Measurements from ENCODE around the gene ST8SIA2.

The ST8SIA2 gene

DNA sequence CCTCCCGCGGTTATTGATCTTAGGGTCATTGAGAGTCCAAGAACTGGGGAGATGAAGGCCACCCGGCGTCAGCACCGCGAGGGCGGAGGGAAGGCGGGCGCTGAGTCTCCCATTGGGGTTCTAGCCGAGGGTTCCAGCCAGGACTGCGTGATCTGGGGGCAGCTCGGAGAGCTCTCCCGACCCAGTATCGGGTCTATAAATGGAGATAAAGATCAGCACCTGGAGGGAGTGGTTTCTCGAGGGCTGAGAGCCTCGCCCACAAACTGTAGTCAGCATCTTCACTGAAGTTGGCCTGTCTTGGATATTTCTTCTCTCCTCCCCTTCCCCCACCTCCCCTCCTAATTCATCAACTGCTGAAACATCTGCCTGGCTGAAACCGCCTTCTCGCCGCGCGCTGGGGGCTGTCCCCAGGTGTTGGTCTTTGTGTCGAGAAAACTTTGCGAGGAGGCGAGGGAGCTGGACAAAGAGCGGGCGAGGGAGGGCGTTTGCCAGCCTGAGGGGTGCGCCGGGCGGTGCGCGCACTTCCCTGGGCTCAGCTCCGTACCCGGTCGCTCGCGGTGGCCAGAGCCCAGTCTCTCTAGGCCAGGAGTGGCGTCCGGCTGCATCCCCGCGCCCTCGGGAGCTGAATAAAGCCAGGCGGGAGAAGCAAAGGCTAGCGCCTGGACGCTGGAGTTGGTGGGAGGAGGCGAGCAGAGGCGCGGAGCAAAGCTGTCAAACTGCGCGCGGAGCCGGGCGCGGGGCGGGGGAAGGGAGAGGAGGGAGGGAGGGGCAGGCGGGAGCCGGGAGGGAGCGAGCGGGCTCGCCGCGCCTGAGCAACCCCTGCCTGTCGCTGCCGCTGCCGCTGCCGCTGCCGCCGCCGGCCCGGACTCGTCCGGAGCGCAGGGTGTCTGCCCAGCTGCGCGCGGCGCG, at the start of gene ST8SIA2:
TSS of gene ST8SIA2 (plus strand) at position 811 of the 909 bp plus-strand sequence. CDS start 184 bp downstream, outside the sequence.
- DNase-seq (ENCODE audit: low read depth) = peak; percentile 11

- no peak for DNase-seq (ENCODE audit: low read depth)
Observed at GRCh38 chr15:92343924-92344643, 49.6 kb upstream of the ST8SIA2 start.

DNA sequence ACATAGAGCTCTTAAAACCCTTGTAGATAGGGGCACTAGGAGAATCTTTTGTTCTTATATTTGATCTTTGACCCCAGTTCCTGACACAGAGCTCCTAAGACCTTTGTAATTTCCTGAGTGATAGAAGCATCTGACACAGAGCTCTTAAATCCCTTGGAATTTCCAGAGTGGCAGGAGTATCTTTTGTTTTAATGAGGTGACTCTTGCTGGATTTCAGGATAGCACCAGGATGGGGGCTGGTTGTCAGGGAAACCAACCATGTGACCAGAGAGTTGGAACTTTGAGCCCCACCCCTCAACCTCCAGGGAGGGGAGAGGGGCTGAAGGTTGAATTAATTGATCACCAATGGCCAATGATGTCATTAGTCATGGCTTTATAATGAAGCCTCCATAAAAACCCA, 47.6 kb upstream of the ST8SIA2 start:
- DNase-seq (ENCODE audit: low read depth) = no peak

DNA sequence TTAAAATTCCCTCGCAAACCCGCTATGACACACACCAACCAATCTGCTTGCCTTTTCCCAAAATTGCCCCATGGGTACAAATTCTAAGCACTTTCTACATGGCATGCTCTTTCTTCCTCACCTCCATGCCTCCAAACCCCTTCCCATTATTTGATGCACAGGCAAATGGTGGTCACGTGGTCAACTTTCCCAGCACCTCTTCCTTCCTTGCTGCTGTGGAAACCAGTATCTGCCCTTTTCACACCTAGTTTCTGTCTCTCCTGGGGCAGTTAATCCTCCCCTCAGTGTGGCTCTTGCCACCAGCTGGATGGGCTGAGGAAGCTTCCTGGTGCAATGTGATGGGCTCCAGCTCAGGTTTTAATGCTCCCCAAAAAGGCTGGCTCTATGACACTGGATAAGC, 38.4 kb upstream of the ST8SIA2 start:
- no peak for DNase-seq (ENCODE audit: low read depth)

- DNase-seq (ENCODE audit: low read depth) = no peak
Observed at GRCh38 chr15:92361321-92362000, 32.2 kb upstream of the ST8SIA2 start.

GRCh38 chr15:92362001-92362350, 31.7 kb upstream of the ST8SIA2 start:
- no peak for DNase-seq (ENCODE audit: low read depth)

- DNase-seq (ENCODE audit: low read depth) = no peak
Observed at GRCh38 chr15:92365084-92365483, 28.6 kb upstream of the ST8SIA2 start.

- no peak for DNase-seq (ENCODE audit: low read depth)
Observed at GRCh38 chr15:92365906-92366305, 27.8 kb upstream of the ST8SIA2 start.

DNA sequence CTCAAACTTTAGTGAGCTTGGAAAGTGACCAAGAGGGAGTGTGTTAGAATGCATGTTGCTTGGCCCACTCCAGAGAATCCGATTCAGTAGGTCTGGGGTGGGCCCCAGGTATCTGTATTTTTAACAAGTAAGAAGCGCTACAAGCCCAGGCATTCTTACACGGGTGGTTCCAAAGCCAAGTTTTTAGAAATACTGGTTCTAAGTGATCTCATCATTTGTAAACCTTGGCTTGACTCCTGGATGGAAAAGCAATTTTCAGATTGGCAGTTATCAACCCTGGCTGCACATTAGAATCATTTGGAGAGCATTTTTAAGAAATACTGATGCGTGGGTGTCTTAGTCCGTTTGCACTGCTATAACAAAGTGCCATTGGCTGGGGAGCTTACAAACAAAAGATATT, 27.3 kb upstream of the ST8SIA2 start:
- no peak for DNase-seq (ENCODE audit: low read depth)

DNA sequence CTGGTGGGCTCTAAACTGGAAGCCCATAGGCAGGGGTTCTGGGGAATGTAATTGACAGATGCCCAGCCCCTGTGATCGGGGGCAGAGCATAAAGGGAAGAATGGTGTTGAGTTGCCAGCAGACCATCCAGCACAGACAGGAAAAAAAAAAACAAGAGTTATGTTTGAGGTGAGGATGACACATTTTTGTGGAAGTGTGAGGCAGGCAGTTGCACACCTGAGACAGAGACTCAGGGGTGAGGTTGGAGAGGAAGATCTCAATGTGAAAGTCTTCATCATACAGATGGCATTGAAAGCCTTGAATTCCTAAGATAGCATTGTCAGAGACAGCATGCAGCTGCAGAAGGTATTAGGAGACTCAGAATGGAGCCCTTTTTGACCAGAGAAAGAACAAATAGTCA, 18.6 kb upstream of the ST8SIA2 start:
- DNase-seq (ENCODE audit: low read depth) = no peak

- no peak for DNase-seq (ENCODE audit: low read depth)
Observed at GRCh38 chr15:92376109-92376508, 17.6 kb upstream of the ST8SIA2 start.

- no peak for DNase-seq (ENCODE audit: low read depth)
Observed at GRCh38 chr15:92377083-92377789, 16.4 kb upstream of the ST8SIA2 start.

- peak; percentile 12 for DNase-seq (ENCODE audit: low read depth)
Observed at GRCh38 chr15:92383519-92384324, 10.0 kb upstream of the ST8SIA2 start.

DNA sequence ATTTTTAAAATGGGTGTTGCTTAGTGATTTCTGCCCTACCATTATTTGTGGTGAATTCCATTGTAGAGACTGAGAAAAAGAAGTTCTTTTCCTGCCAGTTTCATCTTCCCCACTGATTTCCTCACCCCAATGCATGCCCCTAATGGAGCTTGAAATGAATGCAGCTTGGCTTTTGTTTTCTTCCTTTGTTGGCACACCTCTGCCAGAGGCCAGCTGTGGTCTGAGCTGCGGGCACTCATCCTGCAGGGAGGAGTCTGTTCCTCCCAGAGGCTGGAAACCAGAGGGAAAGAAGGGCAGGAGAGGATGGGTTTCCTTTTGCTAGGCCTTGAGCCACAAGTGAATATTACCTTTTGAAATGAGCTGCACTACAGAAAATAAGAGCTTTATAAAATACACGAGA, 9.3 kb upstream of the ST8SIA2 start:
- no peak for DNase-seq (ENCODE audit: low read depth)

GRCh38 chr15:92385096-92385495, 8.6 kb upstream of the ST8SIA2 start:
- DNase-seq (ENCODE audit: low read depth) = no peak

- peak; percentile 15 for DNase-seq (ENCODE audit: low read depth)
Observed at GRCh38 chr15:92391640-92392039, 2.0 kb upstream of the ST8SIA2 start.

DNA sequence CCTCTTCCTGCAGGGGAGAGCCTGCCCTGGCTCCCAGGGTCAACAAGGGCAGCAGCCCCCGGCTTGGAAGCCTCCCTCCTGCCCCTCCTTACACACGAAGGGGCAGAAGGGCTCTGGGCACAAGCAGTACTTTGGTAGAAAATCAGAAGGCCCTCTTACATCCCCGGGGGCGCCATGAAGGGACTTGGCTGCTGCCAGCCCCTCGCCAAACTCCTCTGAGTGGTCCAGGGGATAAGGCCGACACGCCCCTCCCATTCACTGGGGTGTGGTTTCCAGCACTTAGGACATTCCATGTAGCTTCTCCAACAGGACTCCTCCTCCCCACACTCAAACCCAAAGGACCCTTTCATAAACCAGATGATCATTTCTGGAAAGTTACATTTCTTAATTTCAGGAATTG, 1.2 kb upstream of the ST8SIA2 start:
- no peak for DNase-seq (ENCODE audit: low read depth)

- DNase-seq (ENCODE audit: low read depth) = no peak
Observed at GRCh38 chr15:92393980-92394308, 263 bp downstream of the ST8SIA2 start.

- no peak for DNase-seq (ENCODE audit: low read depth)
Observed at GRCh38 chr15:92394309-92395097, 822 bp downstream of the ST8SIA2 start.

GRCh38 chr15:92395098-92395635, 1.5 kb downstream of the ST8SIA2 start:
- no peak for DNase-seq (ENCODE audit: low read depth)
